Activated T-cell treated with anti-CD3 and anti-CD28 coated beads, Interleukin-2, amount 50 U/mL, for 24 hours (primary cell): ENCODE measurements around the gene RNF114.

ENCODE experiments used
- DNase-seq: peaks from one replicate; pipeline ENCODE4 v3.0.0-alpha.2; 2020
- H3K27ac Mint-ChIP-seq: 2 replicates; pipeline ENCODE4 v1.8.0; 2020; ENCODE audit warnings: mild to moderate bottlenecking, mixed read lengths
- H3K27me3 Mint-ChIP-seq: 2 replicates; pipeline ENCODE4 v1.8.0; 2020; ENCODE audit warnings: mixed read lengths
- H3K36me3 Mint-ChIP-seq: 2 replicates; pipeline ENCODE4 v1.8.0; 2020; ENCODE audit warnings: low read depth, mixed read lengths
- H3K4me1 Mint-ChIP-seq: 2 replicates; pipeline ENCODE4 v1.8.0; 2020; ENCODE audit warnings: low read depth, mixed read lengths
- H3K4me3 Mint-ChIP-seq: 2 replicates; pipeline ENCODE4 v1.8.0; 2020; ENCODE audit warnings: mild to moderate bottlenecking, moderate library complexity, mixed read lengths
- H3K9me3 Mint-ChIP-seq: 2 replicates; pipeline ENCODE4 v1.8.0; 2020; ENCODE audit warnings: mixed read lengths

The RNF114 gene

DNA sequence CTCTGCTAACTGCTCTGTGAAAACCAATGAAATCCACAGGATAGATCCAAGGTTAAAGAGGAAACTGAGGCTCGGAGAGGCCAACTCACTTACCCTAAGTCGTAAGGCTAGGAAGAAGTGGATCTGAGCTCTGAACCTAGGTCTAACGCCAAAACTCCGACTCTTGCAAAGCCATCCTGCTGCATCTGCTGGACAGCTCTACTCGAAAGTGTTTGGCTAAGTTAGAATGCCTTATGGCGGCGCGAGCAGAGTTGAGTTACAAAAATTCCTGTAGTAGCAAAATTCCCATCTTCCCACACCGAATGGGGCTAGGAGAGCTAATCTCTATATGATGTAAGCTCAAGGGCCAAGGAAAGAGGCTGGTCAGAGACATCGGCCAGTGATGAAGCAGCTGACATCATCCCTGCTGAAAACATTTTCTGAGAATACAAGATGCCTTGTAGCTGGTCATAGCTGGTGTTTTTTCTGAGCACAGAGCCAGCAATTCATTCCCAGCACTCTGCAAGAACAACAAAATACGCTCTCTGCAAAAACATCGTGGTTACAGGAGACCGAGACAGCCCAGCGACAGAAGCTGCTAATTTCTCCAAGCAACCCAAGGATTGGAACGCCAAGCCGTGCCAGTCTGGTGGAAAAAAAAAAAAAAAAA, 22.7 kb upstream of the RNF114 start:
- Mint-ChIP-seq H3K9me3 (no peaks in the 10 kb centered on the region), H3K27ac (peak overlapping the region; percentile 37), H3K36me3 (peaks cover 41% of the 10 kb centered on the region), H3K4me1 (peaks cover 39% of the 10 kb centered on the region), H3K27me3 (no peaks in the 10 kb centered on the region), H3K4me3 (peak overlapping the region; percentile 99)
- DNase-seq: no peak

- H3K27ac Mint-ChIP-seq: peak overlapping the region; percentile 100
- H3K4me3 Mint-ChIP-seq: peak overlapping the region; percentile 99
- no peaks in the 10 kb centered on the region for H3K27me3 Mint-ChIP-seq
- peaks cover 33% of the 10 kb centered on the region for H3K36me3 Mint-ChIP-seq
- no peaks in the 10 kb centered on the region for H3K9me3 Mint-ChIP-seq
- H3K4me1 Mint-ChIP-seq: peaks cover 39% of the 10 kb centered on the region
- no peak for DNase-seq
Measured at GRCh38 chr20:49914310-49915117, 21.7 kb upstream of the RNF114 start.

- peak overlapping the region; percentile 100 for H3K27ac Mint-ChIP-seq
- H3K36me3 Mint-ChIP-seq: peaks cover 27% of the 10 kb centered on the region
- peak overlapping the region; percentile 99 for H3K4me3 Mint-ChIP-seq
- no peaks in the 10 kb centered on the region for H3K27me3 Mint-ChIP-seq
- no peaks in the 10 kb centered on the region for H3K9me3 Mint-ChIP-seq
- peaks cover 39% of the 10 kb centered on the region for H3K4me1 Mint-ChIP-seq
- no peak for DNase-seq
Measured at GRCh38 chr20:49915118-49915379, 21.1 kb upstream of the RNF114 start.

- H3K36me3 Mint-ChIP-seq: peaks cover 22% of the 10 kb centered on the region
- peak; percentile 95 for DNase-seq
- H3K4me1 Mint-ChIP-seq: peaks cover 39% of the 10 kb centered on the region
- no peaks in the 10 kb centered on the region for H3K9me3 Mint-ChIP-seq
- no peaks in the 10 kb centered on the region for H3K27me3 Mint-ChIP-seq
- H3K27ac Mint-ChIP-seq: peak within 1 kb of the TSS; percentile 100
- peak within 1 kb of the TSS; percentile 99 for H3K4me3 Mint-ChIP-seq
Measured at GRCh38 chr20:49915380-49916145, 20.6 kb upstream of the RNF114 start, which contains the start of gene SPATA2. TSS of gene SPATA2 (minus strand) at chr20:49915529. CDS start at chr20:49908490, 7,039 bp downstream.

- Mint-ChIP-seq H3K4me3 (peak overlapping the region; percentile 99), H3K9me3 (no peaks in the 10 kb centered on the region), H3K4me1 (peaks cover 36% of the 10 kb centered on the region), H3K27me3 (no peaks in the 10 kb centered on the region), H3K36me3 (peaks cover 18% of the 10 kb centered on the region), H3K27ac (peak overlapping the region; percentile 100)
- peak; percentile 37 for DNase-seq
Measured at GRCh38 chr20:49916146-49917002, 19.8 kb upstream of the RNF114 start.

- no peak overlapping the region for H3K27ac Mint-ChIP-seq
- peaks cover 24% of the 10 kb centered on the region for H3K4me1 Mint-ChIP-seq
- no peaks in the 10 kb centered on the region for H3K9me3 Mint-ChIP-seq
- no peak overlapping the region for H3K4me3 Mint-ChIP-seq
- DNase-seq: no peak
- H3K27me3 Mint-ChIP-seq: no peaks in the 10 kb centered on the region
- peaks cover 13% of the 10 kb centered on the region for H3K36me3 Mint-ChIP-seq
Measured at GRCh38 chr20:49918446-49918845, 17.8 kb upstream of the RNF114 start.

GRCh38 chr20:49919009-49919408, 17.2 kb upstream of the RNF114 start:
- Mint-ChIP-seq H3K4me1 (peaks cover 19% of the 10 kb centered on the region), H3K27ac (no peak overlapping the region), H3K36me3 (peaks cover 13% of the 10 kb centered on the region), H3K4me3 (no peak overlapping the region), H3K9me3 (no peaks in the 10 kb centered on the region), H3K27me3 (no peaks in the 10 kb centered on the region)
- DNase-seq: no peak

DNA sequence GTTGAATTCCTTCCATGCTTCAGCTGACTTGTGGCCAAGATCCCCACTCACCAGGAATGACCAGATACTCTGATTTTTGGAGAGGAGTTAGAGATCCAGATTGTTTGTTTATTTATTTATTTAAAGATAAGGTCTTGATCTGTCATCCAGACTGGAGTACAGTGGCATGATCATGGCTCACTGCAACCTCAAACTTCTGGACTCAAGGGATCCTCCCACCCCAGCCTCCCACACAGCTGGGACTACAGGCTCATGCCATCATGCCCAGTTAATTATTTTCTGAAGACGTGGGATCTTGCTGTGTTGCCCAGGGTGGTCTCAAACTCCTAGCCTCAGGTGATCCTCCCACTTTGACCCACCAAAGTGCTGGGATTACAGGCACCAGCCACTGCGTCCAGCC, 16.7 kb upstream of the RNF114 start:
- Mint-ChIP-seq H3K4me3 (no peak overlapping the region), H3K4me1 (peaks cover 14% of the 10 kb centered on the region), H3K9me3 (no peaks in the 10 kb centered on the region), H3K36me3 (peaks cover 11% of the 10 kb centered on the region), H3K27ac (no peak overlapping the region), H3K27me3 (no peaks in the 10 kb centered on the region)
- DNase-seq: no peak

DNA sequence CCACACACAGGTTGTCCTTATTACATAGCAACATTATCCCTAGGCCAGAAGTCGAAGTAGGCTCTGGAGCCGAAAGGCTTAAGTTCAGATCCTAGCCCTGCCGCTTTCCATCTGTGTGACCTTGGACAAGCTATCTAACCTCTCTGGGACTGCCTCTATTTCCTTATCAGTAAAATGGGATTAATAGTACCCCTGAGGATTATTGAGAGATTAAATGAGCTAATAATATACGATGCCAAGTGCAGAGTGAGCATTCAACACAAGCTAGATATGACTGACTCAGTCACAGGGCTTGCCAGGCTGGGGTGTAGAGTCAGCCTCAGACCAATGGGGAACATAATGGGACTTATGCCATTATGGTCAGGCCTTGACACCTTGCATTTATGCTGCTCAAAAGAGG, 11.9 kb upstream of the RNF114 start:
- no peaks in the 10 kb centered on the region for H3K36me3 Mint-ChIP-seq
- H3K27me3 Mint-ChIP-seq: no peaks in the 10 kb centered on the region
- no peak overlapping the region for H3K27ac Mint-ChIP-seq
- H3K4me1 Mint-ChIP-seq: peaks cover 8% of the 10 kb centered on the region
- no peak overlapping the region for H3K4me3 Mint-ChIP-seq
- peak; percentile 7 for DNase-seq
- no peaks in the 10 kb centered on the region for H3K9me3 Mint-ChIP-seq

DNA sequence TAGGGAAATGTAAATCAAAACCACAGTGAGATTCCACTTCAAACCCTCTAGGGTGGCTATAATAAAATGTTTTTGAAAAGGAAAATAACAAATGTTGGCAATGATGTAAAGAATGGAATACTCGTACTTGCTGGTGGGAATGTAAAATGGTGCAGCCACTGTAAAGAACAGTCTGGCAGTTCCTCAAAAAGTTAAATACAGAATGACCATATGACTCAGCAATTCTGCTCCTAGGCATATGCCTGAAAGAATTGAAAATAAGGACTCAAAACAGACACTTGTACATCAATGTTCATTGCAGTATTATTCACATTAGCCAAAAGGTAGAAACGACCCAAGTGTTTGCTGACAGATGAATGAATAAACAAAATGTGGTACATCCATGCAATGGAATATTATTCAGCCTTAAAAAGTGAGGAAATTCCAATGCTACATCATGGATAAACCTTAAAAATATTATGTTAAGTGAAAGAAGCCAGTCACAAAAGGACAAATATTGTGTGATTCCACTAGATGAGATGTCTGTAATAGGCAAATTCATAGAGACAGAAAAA, 10.2 kb upstream of the RNF114 start:
- H3K27ac Mint-ChIP-seq: no peak overlapping the region
- peaks cover 8% of the 10 kb centered on the region for H3K4me1 Mint-ChIP-seq
- H3K27me3 Mint-ChIP-seq: no peaks in the 10 kb centered on the region
- no peaks in the 10 kb centered on the region for H3K9me3 Mint-ChIP-seq
- H3K36me3 Mint-ChIP-seq: no peaks in the 10 kb centered on the region
- H3K4me3 Mint-ChIP-seq: no peak overlapping the region
- no peak for DNase-seq

- no peaks in the 10 kb centered on the region for H3K36me3 Mint-ChIP-seq
- peaks cover 8% of the 10 kb centered on the region for H3K4me1 Mint-ChIP-seq
- DNase-seq: peak; percentile 84
- H3K9me3 Mint-ChIP-seq: no peaks in the 10 kb centered on the region
- no peaks in the 10 kb centered on the region for H3K27me3 Mint-ChIP-seq
- peak overlapping the region; percentile 27 for H3K4me3 Mint-ChIP-seq
- H3K27ac Mint-ChIP-seq: peak overlapping the region; percentile 55
Measured at GRCh38 chr20:49928411-49929141, 7.6 kb upstream of the RNF114 start.

DNA sequence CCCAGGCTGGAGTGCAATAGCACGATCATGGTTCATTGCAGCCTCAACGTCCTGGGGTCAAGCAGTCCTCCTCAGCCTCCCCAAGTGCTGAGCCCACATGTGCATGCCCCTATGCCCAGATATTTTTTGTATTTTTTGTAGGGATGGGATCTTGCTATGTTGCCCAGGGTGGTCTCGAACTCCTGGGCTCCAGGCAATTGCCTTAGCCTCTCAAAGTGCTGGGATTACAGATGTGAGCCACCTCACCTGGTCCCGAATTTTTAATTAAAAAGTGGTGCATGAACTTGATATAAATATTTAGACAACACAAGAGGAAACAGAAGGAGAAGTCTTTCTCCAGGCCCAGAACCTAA, 7.1 kb upstream of the RNF114 start:
- no peak for DNase-seq
- H3K27me3 Mint-ChIP-seq: no peaks in the 10 kb centered on the region
- H3K36me3 Mint-ChIP-seq: no peaks in the 10 kb centered on the region
- H3K4me1 Mint-ChIP-seq: peaks cover 10% of the 10 kb centered on the region
- H3K9me3 Mint-ChIP-seq: no peaks in the 10 kb centered on the region
- H3K27ac Mint-ChIP-seq: no peak overlapping the region
- no peak overlapping the region for H3K4me3 Mint-ChIP-seq

DNA sequence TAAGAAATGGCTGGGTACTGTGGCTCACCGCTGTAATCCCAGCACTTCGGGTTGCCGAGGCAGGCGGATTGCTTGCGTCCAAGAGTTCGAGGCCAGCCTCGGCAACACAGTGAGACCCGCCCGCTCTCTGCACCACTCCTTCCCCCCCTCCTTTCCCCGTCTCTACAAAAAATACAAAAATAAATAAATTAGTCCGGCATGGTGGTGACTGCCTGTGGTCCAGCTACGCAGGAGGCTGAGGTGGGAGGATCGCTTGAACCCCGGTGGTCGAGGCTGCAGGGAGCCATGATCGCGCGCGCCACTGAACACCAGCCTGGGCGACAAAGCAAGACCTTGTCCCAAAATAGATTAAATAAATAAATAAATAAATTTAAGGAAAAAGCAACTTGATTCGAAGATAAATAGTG, 448 bp upstream of the RNF114 start:
- Mint-ChIP-seq H3K4me1 (peaks cover 34% of the 10 kb centered on the region), H3K27ac (peak overlapping the region; percentile 59), H3K4me3 (peak overlapping the region; percentile 94), H3K36me3 (peaks cover 36% of the 10 kb centered on the region), H3K27me3 (no peaks in the 10 kb centered on the region), H3K9me3 (no peaks in the 10 kb centered on the region)
- DNase-seq: no peak
